Measurements from ENCODE around the gene SLC35D1. TPM values are rescaled to one million over a fixed set of nuclear protein-coding genes. Genes with fewer than 3 reads are reported as not detected.
A peak's percentile ranks its signal among the peaks of the same experiment; 100 is the strongest.

Gene SLC35D1
- polyA plus RNA-seq, 4 donors: 4.6 to 54.3 (median 6.6) TPM

DNA sequence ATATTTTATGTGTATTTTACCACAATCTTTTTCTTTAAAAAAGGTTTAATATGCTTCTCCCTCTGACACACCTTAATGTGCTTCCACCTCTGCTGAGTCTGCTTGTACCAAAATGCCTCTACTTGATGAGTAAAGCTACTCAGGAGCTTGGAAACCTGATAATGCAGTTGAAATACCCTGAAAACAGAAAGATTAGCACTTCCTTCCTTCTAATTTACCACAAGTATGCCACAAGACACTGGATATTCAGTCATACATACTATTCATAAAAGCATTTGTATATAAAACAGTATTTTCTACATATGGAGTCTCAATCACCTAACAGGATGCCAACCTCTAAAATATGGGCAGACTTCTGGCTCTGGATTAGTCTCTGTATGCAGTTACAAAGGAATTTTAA, 55.0 kb downstream of the SLC35D1 start:
- no peaks in the 10 kb centered on the region for H3K9me3 ChIP-seq (ENCODE audit: control insufficient read depth in 2 of 2, insufficient read depth in 1 of 2, low read depth in 1 of 2, low read length in 1 of 2)
- H3K4me1 ChIP-seq (ENCODE audit: control insufficient read depth in 3 of 3, insufficient read depth in 2 of 3, low read depth in 1 of 3, low read length in 2 of 3): no peaks in the 10 kb centered on the region
- no peaks in the 10 kb centered on the region for H3K27me3 ChIP-seq (ENCODE audit: control insufficient read depth in 3 of 3, insufficient read depth in 3 of 3, low read length in 3 of 3)
- FAIRE-seq (no peak), DNase-seq (no peak)
- no peak overlapping the region for H3K4me3 ChIP-seq (ENCODE audit: low read depth in 1 of 3, low read length in 3 of 3)
- peaks cover 3 to 23% (median 7%) of the 10 kb centered on the region in 3 donors for H3K36me3 ChIP-seq (ENCODE audit: control insufficient read depth in 3 of 3, insufficient read depth in 2 of 3, low read depth in 1 of 3, low read length in 3 of 3)
- H3K27ac ChIP-seq (ENCODE audit: low read depth in 1 of 3, low read length in 2 of 3): no peak overlapping the region

DNA sequence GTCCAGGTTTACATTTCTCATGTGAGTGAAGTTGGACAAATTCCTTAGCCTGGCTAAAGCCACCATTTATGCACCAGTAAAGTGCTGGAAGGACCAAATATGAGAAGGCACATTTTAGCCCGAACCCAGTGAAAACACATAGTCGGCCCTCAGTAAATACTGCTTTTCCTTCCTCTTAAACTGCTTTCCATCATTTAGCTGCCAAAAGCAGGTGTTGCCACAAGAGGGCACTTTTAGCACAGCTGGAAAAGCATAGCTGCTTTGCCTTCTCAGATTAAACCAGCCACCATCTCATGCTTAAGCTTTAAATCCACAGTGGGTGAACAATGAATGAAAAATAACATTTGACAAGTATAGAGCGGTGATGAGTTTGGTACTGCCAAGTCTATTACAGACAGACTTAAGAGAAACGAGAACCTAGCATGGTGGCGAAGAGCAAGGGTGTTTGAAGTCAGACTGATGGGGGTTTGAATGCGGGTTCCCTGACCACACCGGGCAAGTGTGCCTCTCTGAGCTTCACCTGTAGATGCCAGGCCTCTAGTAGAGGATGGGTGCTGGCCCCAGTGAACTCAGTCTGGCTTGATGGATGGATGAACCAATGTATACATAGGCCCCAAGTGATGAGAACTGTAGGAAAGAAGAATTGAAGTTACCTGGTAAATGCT, 57.8 kb downstream of the SLC35D1 start:
- DNase-seq (peak; percentile 73 to 77), FAIRE-seq (no peak)
- no peaks in the 10 kb centered on the region for H3K27me3 ChIP-seq (ENCODE audit: control insufficient read depth in 3 of 3, insufficient read depth in 3 of 3, low read length in 3 of 3)
- H3K4me1 ChIP-seq (ENCODE audit: control insufficient read depth in 3 of 3, insufficient read depth in 2 of 3, low read depth in 1 of 3, low read length in 2 of 3): no peaks in the 10 kb centered on the region
- WGBS, 3 donors: 70 to 77% (median 71%) methylated on average over 7 of the region's 7 CpGs
- peaks cover 0 to 22% (median 8%) of the 10 kb centered on the region in 3 donors for H3K36me3 ChIP-seq (ENCODE audit: control insufficient read depth in 3 of 3, insufficient read depth in 2 of 3, low read depth in 1 of 3, low read length in 3 of 3)
- H3K4me3 ChIP-seq (ENCODE audit: low read depth in 1 of 3, low read length in 3 of 3): no peak overlapping the region
- no peak overlapping the region for H3K27ac ChIP-seq (ENCODE audit: low read depth in 1 of 3, low read length in 2 of 3)
- no peaks in the 10 kb centered on the region for H3K9me3 ChIP-seq (ENCODE audit: control insufficient read depth in 2 of 2, insufficient read depth in 1 of 2, low read depth in 1 of 2, low read length in 1 of 2)

DNA sequence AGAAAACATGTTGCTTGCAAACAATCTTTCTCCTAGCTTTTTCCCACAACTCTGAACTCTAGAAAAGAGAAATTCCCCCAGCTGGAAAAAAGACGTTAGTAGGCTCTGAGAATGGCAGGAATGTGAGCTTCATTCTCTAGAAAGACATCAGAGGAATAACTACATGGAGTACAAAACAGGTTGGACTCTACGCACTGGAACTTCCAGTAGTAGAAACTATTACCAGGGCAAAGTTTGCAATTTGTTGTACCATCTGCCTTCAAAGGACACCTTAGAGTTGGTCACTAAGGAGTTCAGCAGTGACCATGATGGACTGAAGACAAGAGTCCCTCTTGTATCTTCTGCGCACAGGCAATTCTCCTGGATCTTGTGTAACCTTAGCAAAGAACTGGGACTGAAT, 60.9 kb downstream of the SLC35D1 start:
- DNase-seq: no peak
- Histone ChIP-seq H3K36me3 (ENCODE audit: control insufficient read depth in 3 of 3, insufficient read depth in 2 of 3, low read depth in 1 of 3, low read length in 3 of 3) (peaks cover 3 to 23% (median 10%) of the 10 kb centered on the region in 3 donors), H3K4me3 (ENCODE audit: low read depth in 1 of 3, low read length in 3 of 3) (no peak overlapping the region), H3K27me3 (ENCODE audit: control insufficient read depth in 3 of 3, insufficient read depth in 3 of 3, low read length in 3 of 3) (no peaks in the 10 kb centered on the region), H3K4me1 (ENCODE audit: control insufficient read depth in 3 of 3, insufficient read depth in 2 of 3, low read depth in 1 of 3, low read length in 2 of 3) (no peaks in the 10 kb centered on the region), H3K9me3 (ENCODE audit: control insufficient read depth in 2 of 2, insufficient read depth in 1 of 2, low read depth in 1 of 2, low read length in 1 of 2) (no peaks in the 10 kb centered on the region), H3K27ac (ENCODE audit: low read depth in 1 of 3, low read length in 2 of 3) (no peak overlapping the region)
- FAIRE-seq: no peak
- WGBS, 3 donors: 97 to 98% (median 97%) methylated on average over 3 of the region's 3 CpGs

DNA sequence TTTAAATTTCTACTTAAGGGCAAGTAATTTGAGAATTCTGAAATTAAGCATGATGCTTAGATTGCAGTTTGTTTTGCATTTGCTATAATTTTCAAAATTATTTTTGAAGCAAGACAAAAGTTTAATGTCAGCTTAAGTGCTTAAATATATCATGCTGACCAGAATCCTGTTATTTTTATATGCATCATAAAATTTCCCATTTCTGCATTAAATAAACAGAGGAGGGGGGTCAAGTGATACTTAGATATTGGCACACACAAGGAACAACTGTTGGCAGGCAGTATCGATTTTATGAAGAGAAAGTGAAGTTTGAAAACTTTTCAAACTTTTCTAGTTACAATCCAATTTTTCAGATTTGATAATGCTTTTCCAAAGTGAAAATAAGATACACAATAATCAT, 68.1 kb downstream of the SLC35D1 start:
- DNase-seq: no peak
- WGBS, 3 donors: 60 to 79% (median 68%) methylated on average over 1 of the region's 1 CpG
- no peak overlapping the region for H3K4me3 ChIP-seq (ENCODE audit: low read depth in 1 of 3, low read length in 3 of 3)
- no peaks in the 10 kb centered on the region for H3K9me3 ChIP-seq (ENCODE audit: control insufficient read depth in 2 of 2, insufficient read depth in 1 of 2, low read depth in 1 of 2, low read length in 1 of 2)
- H3K27ac ChIP-seq (ENCODE audit: low read depth in 1 of 3, low read length in 2 of 3): no peak overlapping the region
- no peaks in the 10 kb centered on the region for H3K27me3 ChIP-seq (ENCODE audit: control insufficient read depth in 3 of 3, insufficient read depth in 3 of 3, low read length in 3 of 3)
- no peak for FAIRE-seq
- H3K4me1 ChIP-seq (ENCODE audit: control insufficient read depth in 3 of 3, insufficient read depth in 2 of 3, low read depth in 1 of 3, low read length in 2 of 3): peaks cover 0 to 11% (median 0%) of the 10 kb centered on the region in 3 donors
- H3K36me3 ChIP-seq (ENCODE audit: control insufficient read depth in 3 of 3, insufficient read depth in 2 of 3, low read depth in 1 of 3, low read length in 3 of 3): peaks cover 3 to 11% (median 10%) of the 10 kb centered on the region in 3 donors

DNA sequence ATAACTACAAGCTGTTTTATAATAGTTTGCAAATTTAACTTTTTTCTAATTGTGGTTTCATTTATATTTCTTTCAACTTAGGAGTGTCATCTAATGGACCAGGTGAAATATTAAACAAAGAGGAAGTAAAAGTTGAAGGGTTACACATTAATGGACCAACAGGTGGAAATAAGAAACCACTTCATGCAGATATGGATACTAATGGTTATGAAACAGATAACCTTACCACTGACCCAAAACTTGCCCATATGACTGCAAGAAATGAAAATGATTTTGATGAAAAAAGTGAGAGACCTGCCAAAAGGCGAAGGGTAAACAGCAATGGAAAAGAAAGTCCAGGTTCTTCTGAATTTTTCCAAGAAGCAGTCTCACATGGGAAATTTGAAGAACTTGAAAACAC, 69.5 kb downstream of the SLC35D1 start:
- no peak overlapping the region for H3K4me3 ChIP-seq (ENCODE audit: low read depth in 1 of 3, low read length in 3 of 3)
- no peaks in the 10 kb centered on the region for H3K9me3 ChIP-seq (ENCODE audit: control insufficient read depth in 2 of 2, insufficient read depth in 1 of 2, low read depth in 1 of 2, low read length in 1 of 2)
- peak; percentile 44 to 47 for DNase-seq
- H3K4me1 ChIP-seq (ENCODE audit: control insufficient read depth in 3 of 3, insufficient read depth in 2 of 3, low read depth in 1 of 3, low read length in 2 of 3): peaks cover 0 to 11% (median 0%) of the 10 kb centered on the region in 3 donors
- peak overlapping the region in 1 of 3 donors; percentile 40 for H3K27ac ChIP-seq (ENCODE audit: low read depth in 1 of 3, low read length in 2 of 3)
- peaks cover 3 to 12% (median 10%) of the 10 kb centered on the region in 3 donors for H3K36me3 ChIP-seq (ENCODE audit: control insufficient read depth in 3 of 3, insufficient read depth in 2 of 3, low read depth in 1 of 3, low read length in 3 of 3)
- WGBS, 3 donors: 50 to 74% (median 61%) methylated on average over 1 of the region's 1 CpG
- peak; percentile 91 for FAIRE-seq
- no peaks in the 10 kb centered on the region for H3K27me3 ChIP-seq (ENCODE audit: control insufficient read depth in 3 of 3, insufficient read depth in 3 of 3, low read length in 3 of 3)

DNA sequence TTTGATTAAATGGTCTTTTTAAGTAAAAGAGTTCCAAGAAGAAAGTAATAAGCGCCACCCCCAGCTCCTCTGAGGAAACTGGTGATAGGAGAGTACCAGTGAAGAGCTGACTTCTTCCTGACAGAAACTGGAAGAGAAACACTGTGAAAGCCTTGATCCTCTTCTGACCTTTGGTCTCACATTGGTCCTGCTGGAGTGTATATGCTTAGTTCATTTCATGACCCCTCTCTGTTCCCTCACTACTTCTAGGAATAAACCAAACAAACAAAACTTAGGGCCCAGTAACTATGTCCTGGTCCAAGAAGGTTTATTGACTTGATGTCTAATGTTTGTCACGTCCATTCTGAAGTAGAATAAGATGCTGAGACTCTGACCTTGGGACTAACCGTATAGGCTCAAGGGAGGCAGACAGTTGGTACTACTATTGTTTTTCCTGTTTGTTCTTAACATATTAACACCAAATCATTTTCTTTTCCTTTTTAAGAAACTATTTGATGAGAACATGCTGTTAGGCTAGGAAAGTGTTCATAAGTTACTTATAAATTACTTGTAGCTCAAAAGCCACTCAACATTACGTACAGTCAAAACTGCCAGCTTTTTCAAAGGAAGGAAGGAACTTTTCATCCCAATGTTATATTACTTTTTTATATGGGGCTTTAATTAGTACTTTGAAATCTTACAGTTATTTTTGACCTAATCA, 71.2 kb downstream of the SLC35D1 start:
- no peaks in the 10 kb centered on the region for H3K27me3 ChIP-seq (ENCODE audit: control insufficient read depth in 3 of 3, insufficient read depth in 3 of 3, low read length in 3 of 3)
- H3K27ac ChIP-seq (ENCODE audit: low read depth in 1 of 3, low read length in 2 of 3): peak overlapping the region in 1 of 3 donors; percentile 8
- FAIRE-seq (no peak), DNase-seq (peak; percentile 31 to 37)
- peaks cover 0 to 11% (median 0%) of the 10 kb centered on the region in 3 donors for H3K4me1 ChIP-seq (ENCODE audit: control insufficient read depth in 3 of 3, insufficient read depth in 2 of 3, low read depth in 1 of 3, low read length in 2 of 3)
- no peak overlapping the region for H3K4me3 ChIP-seq (ENCODE audit: low read depth in 1 of 3, low read length in 3 of 3)
- 72 to 79% (median 74%) methylated on average over 4 of the region's 4 CpGs for WGBS, 3 donors
- H3K9me3 ChIP-seq (ENCODE audit: control insufficient read depth in 2 of 2, insufficient read depth in 1 of 2, low read depth in 1 of 2, low read length in 1 of 2): no peaks in the 10 kb centered on the region
- peaks cover 0 to 12% (median 5%) of the 10 kb centered on the region in 3 donors for H3K36me3 ChIP-seq (ENCODE audit: control insufficient read depth in 3 of 3, insufficient read depth in 2 of 3, low read depth in 1 of 3, low read length in 3 of 3)

DNA sequence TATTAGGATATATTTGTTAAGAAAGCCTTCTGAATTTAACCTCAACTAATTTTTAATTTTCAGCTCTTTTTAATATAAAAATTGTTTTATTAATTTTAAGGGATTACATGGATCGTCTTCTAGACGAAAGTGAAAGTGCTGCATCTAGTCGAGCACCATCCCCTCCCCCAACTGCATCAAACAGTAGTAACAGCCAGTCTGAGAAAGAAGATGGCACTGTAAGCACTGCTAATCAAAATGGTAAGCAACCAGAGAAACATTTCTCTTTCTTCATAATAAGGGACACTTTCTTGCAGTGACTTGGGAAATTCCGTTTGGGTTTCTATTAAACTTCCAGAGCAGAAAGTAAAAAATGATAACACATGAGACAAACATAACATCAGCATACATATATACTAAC, 72.3 kb downstream of the SLC35D1 start:
- WGBS, 3 donors: 10 to 28% (median 17%) methylated on average over 4 of the region's 4 CpGs
- peak in 1 of 2 donors; percentile 68 for DNase-seq
- Histone ChIP-seq H3K9me3 (ENCODE audit: control insufficient read depth in 2 of 2, insufficient read depth in 1 of 2, low read depth in 1 of 2, low read length in 1 of 2) (no peaks in the 10 kb centered on the region), H3K27ac (ENCODE audit: low read depth in 1 of 3, low read length in 2 of 3) (no peak overlapping the region), H3K27me3 (ENCODE audit: control insufficient read depth in 3 of 3, insufficient read depth in 3 of 3, low read length in 3 of 3) (no peaks in the 10 kb centered on the region), H3K4me3 (ENCODE audit: low read depth in 1 of 3, low read length in 3 of 3) (no peak overlapping the region), H3K36me3 (ENCODE audit: control insufficient read depth in 3 of 3, insufficient read depth in 2 of 3, low read depth in 1 of 3, low read length in 3 of 3) (peaks cover 0 to 17% (median 7%) of the 10 kb centered on the region in 3 donors), H3K4me1 (ENCODE audit: control insufficient read depth in 3 of 3, insufficient read depth in 2 of 3, low read depth in 1 of 3, low read length in 2 of 3) (peaks cover 0 to 11% (median 0%) of the 10 kb centered on the region in 3 donors)
- FAIRE-seq: no peak

DNA sequence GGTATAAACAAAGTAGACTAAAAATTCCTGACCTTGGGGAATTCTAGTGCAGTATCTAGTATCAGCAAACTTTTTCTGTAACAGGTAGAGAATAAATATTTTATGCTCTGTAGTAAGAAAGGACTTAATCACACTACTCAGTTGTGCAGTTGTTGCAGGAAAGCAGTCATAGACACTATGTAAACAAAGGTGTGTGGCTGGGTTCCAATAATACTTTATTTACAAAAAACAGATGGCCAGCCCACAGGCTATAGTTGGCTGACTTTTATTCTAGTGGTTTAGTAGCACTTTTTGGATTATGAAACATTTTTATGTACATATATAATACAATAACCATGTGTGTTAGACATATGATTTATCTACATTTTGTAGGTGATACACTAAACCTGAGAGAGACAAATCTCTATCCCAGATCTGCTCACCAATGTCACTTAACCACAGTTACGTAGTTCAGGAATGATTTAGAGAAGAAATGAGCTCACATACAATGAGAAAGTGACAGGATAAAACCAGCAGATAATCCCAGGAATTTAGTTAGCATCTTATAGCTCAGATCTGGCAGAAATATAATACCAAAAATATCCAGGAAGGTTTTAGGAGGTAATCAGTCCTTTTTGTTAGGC, 73.1 kb downstream of the SLC35D1 start:
- Histone ChIP-seq H3K27ac (ENCODE audit: low read depth in 1 of 3, low read length in 2 of 3) (no peak overlapping the region), H3K27me3 (ENCODE audit: control insufficient read depth in 3 of 3, insufficient read depth in 3 of 3, low read length in 3 of 3) (no peaks in the 10 kb centered on the region), H3K4me3 (ENCODE audit: low read depth in 1 of 3, low read length in 3 of 3) (no peak overlapping the region), H3K4me1 (ENCODE audit: control insufficient read depth in 3 of 3, insufficient read depth in 2 of 3, low read depth in 1 of 3, low read length in 2 of 3) (peaks cover 0 to 11% (median 0%) of the 10 kb centered on the region in 3 donors), H3K36me3 (ENCODE audit: control insufficient read depth in 3 of 3, insufficient read depth in 2 of 3, low read depth in 1 of 3, low read length in 3 of 3) (peaks cover 0 to 20% (median 7%) of the 10 kb centered on the region in 3 donors), H3K9me3 (ENCODE audit: control insufficient read depth in 2 of 2, insufficient read depth in 1 of 2, low read depth in 1 of 2, low read length in 1 of 2) (no peaks in the 10 kb centered on the region)
- DNase-seq (peak in 1 of 2 donors; percentile 29), FAIRE-seq (no peak)
- WGBS, 3 donors: 58 to 68% (median 63%) methylated on average over 1 of the region's 1 CpG

All from small intestine (tissue), 7 donors.